CD4-positive, alpha-beta T cell treated with Interleukin-4 for 4 hours (primary cell): ENCODE results near the gene GPAM.
"Not testable (repeated sequence)": the region's sequence is repeated elsewhere in the genome, so short reads cannot be mapped to it uniquely, and the experiment has no call there.

Experiments
- DNase-seq: peaks from one replicate; pipeline ENCODE4 v3.0.0-alpha.2; 2020

GPAM gene

GRCh38 chr10:112215342-112215774, 31.8 kb upstream of the GPAM start:
- DNase-seq = no peak

GRCh38 chr10:112214298-112214926, 30.8 kb upstream of the GPAM start:
- no peak for DNase-seq

- DNase-seq = no peak
These were observed 30.3 kb upstream of the GPAM start for GRCh38 chr10:112213836-112214235.

- DNase-seq = no peak
These were observed 29.7 kb upstream of the GPAM start for GRCh38 chr10:112213098-112213823.

- no peak for DNase-seq
These were observed 27.1 kb upstream of the GPAM start for GRCh38 chr10:112210666-112211065.

GRCh38 chr10:112209684-112210131, 26.1 kb upstream of the GPAM start:
- DNase-seq = no peak

GRCh38 chr10:112208997-112209396, 25.4 kb upstream of the GPAM start:
- no peak for DNase-seq

- no peak for DNase-seq
These were observed 24.7 kb upstream of the GPAM start for GRCh38 chr10:112208292-112208691.

- DNase-seq = no peak
These were observed 19.9 kb upstream of the GPAM start for GRCh38 chr10:112203328-112204076.

GRCh38 chr10:112202561-112203241, 19.1 kb upstream of the GPAM start:
- DNase-seq = no peak

- DNase-seq = no peak
These were observed 18.5 kb upstream of the GPAM start for GRCh38 chr10:112202076-112202475.

GRCh38 chr10:112201334-112201733, 17.8 kb upstream of the GPAM start:
- no peak for DNase-seq

GRCh38 chr10:112200259-112200658, 16.7 kb upstream of the GPAM start:
- DNase-seq = not testable (repeated sequence)

GRCh38 chr10:112197662-112198061, 14.1 kb upstream of the GPAM start:
- not testable (repeated sequence) for DNase-seq

GRCh38 chr10:112195224-112195623, 11.7 kb upstream of the GPAM start:
- DNase-seq = no peak

- no peak for DNase-seq
These were observed 8.2 kb upstream of the GPAM start for GRCh38 chr10:112191791-112192190.

- DNase-seq = no peak
These were observed 7.6 kb upstream of the GPAM start for GRCh38 chr10:112191041-112191590.

- DNase-seq = no peak
These were observed 5.9 kb upstream of the GPAM start for GRCh38 chr10:112189465-112189864.

GRCh38 chr10:112187527-112187926, 4.0 kb upstream of the GPAM start:
- no peak for DNase-seq

GRCh38 chr10:112185959-112186358, 2.4 kb upstream of the GPAM start:
- no peak for DNase-seq

- DNase-seq = no peak
These were observed 814 bp upstream of the GPAM start for GRCh38 chr10:112184379-112184778.

GRCh38 chr10:112184052-112184371, 447 bp upstream of the GPAM start:
- DNase-seq = no peak

- no peak for DNase-seq
These were observed 709 bp downstream of the GPAM start for GRCh38 chr10:112182784-112183328.
